ENCODE measurements around the gene DVL1.

DNA sequence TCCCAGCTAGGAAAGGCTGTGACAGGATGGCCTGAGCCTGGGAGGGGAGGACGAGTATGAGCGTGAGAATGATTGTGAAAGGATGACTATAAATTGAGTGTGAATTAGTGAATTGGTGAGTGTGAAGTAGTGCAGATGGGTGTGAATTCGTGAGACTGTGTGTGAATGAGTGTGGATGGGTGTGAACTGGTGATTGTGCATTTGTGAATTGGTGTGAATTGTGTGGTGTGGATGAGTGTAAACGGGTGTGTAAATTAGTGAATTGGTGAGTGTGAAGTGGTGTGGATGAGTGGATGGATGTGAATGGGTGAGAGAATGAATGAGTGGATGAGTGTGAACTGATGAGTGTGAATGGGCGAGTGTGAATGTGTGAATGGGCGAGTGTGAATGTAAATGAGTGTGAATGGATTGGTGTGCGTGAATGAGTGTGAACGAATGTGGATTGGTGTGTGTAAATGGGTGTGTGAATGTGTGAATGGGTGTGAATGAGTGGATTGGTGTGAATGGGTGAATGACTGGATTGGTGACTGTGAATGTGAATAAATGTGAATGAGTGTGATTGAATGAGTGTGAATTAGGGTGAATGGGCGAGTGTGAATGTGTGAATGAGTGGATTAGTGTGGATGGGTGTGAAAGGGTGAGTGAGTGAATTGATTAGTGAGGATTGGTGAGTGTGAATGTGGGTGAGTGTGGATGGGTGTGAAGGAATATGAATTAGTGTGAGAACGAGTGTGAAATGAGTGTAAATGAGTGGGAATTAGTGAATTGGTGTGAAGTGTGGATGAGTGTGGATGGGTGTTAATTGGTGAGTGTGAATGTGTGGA is 16.9 kb upstream of the DVL1 start:
- TF ChIP-seq, protein P1, sequence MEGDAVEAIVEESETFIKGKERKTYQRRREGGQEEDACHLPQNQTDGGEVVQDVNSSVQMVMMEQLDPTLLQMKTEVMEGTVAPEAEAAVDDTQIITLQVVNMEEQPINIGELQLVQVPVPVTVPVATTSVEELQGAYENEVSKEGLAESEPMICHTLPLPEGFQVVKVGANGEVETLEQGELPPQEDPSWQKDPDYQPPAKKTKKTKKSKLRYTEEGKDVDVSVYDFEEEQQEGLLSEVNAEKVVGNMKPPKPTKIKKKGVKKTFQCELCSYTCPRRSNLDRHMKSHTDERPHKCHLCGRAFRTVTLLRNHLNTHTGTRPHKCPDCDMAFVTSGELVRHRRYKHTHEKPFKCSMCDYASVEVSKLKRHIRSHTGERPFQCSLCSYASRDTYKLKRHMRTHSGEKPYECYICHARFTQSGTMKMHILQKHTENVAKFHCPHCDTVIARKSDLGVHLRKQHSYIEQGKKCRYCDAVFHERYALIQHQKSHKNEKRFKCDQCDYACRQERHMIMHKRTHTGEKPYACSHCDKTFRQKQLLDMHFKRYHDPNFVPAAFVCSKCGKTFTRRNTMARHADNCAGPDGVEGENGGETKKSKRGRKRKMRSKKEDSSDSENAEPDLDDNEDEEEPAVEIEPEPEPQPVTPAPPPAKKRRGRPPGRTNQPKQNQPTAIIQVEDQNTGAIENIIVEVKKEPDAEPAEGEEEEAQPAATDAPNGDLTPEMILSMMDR (conservative IDR thresholded peaks at IDR 0.05; ENCODE audit: low read length): no peak
- no peak for TF ChIP-seq EZH2phosphoT487 (IDR thresholded peaks at IDR 0.05; ENCODE audit: borderline replicate concordance)
